Uterus (tissue), 2 donors: ENCODE measurements around the gene CCDC39.
A peak's percentile ranks its signal among the peaks of the same experiment; 100 is the strongest.

Experiments used
- CTCF ChIP-seq, 4 experiments: fragments of 200-600 bp in 2 of 4; fragments of 450-650 bp in 2 of 4; sonication (generic) in 2 of 4; IDR thresholded peaks; one replicate each; pipeline ENCODE4 v1.5.1; 2016 to 2019; ENCODE audit warnings: antibody characterized with exemption in 4 of 4, mild to moderate bottlenecking in 2 of 4, moderate library complexity in 1 of 4
- POLR2A ChIP-seq, 2 donors: fragments of 450-650 bp; IDR thresholded peaks; one replicate each; pipeline ENCODE4 v1.6.1; 2016; ENCODE audit warnings: antibody characterized with exemption in 2 of 2, mild to moderate bottlenecking in 1 of 2, moderate library complexity in 1 of 2

- TF ChIP-seq POLR2A (IDR thresholded peaks at IDR 0.05) = peak in 1 of 2 donors; percentile 11
- TF ChIP-seq CTCF (IDR thresholded peaks at IDR 0.05) = no peak
Observed at GRCh38 chr3:180601688-180602666, 77.3 kb downstream of the CCDC39 start, which contains the start of gene TTC14.
